ENCODE data around the gene MPPED2.

The MPPED2 gene

GRCh38 chr11:30585892-30586250 is 282 bp downstream of the MPPED2 start:
- peaks cover 0 to 26% (median 19%) of the 10 kb centered on the region in 4 experiments for H3K4me1 ChIP-seq (ENCODE audit: control extremely low read depth in 1 of 4, control insufficient read depth in 4 of 4, insufficient read depth in 4 of 4, low read length in 3 of 4)
- H3K36me3 ChIP-seq (ENCODE audit: control insufficient read depth in 4 of 4, insufficient read depth in 4 of 4, low read length in 3 of 4) = no peaks in the 10 kb centered on the region
- under 1% methylated on average over 33 of the region's 42 CpGs for WGBS (ENCODE audit: insufficient coverage)
- ChIA-PET POLR2A (interaction anchor here (0.9 kb wide), 1 partner anchor 259 kb away, joined by 3 read pairs; no protein-coding TSS in a partner anchor), CTCF (interaction anchor here (0.6 to 2.4 kb wide), 3 partner anchors 18 to 1618 kb away, joined by 3 to 8 read pairs (median 4); no protein-coding TSS in a partner anchor)
- peak overlapping the region in 1 of 2 experiments; percentile 5 for H3K27ac ChIP-seq (ENCODE audit: insufficient read depth in 1 of 2, low read depth in 1 of 2, low read length in 2 of 2, poor library complexity in 1 of 2, severe bottlenecking in 2 of 2)
- peak overlapping the region; percentile 60 to 97 (median 84) for H3K4me3 ChIP-seq (ENCODE audit: control insufficient read depth in 1 of 7, extremely low read depth in 1 of 7, insufficient read depth in 4 of 7, low read depth in 2 of 7, low read length in 6 of 7)
- no peaks in the 10 kb centered on the region for H3K9me3 ChIP-seq (ENCODE audit: control extremely low read depth in 1 of 5, control insufficient read depth in 4 of 5, insufficient read depth in 2 of 5, low read depth in 1 of 5, low read length in 4 of 5)
- peaks cover 0 to 5% (median 3%) of the 10 kb centered on the region in 5 experiments for H3K27me3 ChIP-seq (replicated peaks in 2 of 5; ENCODE audit: control insufficient read depth in 4 of 5, insufficient read depth in 5 of 5, low read length in 4 of 5)
- DNase-seq = no peak

GRCh38 chr11:30585125-30585891 is 845 bp downstream of the MPPED2 start:
- DNase-seq = peak; percentile 28 to 66 (median 49)

GRCh38 chr11:30583476-30584280 is 2.5 kb downstream of the MPPED2 start:
- WGBS (ENCODE audit: insufficient coverage) = 71% methylated on average over 14 of the region's 29 CpGs
- POLR2A ChIA-PET = no interaction called here
- CTCF ChIA-PET = no interaction called here
- Histone ChIP-seq H3K36me3 (ENCODE audit: control insufficient read depth in 4 of 4, insufficient read depth in 4 of 4, low read length in 3 of 4) (peaks cover 0 to 8% (median 2%) of the 10 kb centered on the region in 4 experiments), H3K27me3 (replicated peaks in 2 of 5; ENCODE audit: control insufficient read depth in 4 of 5, insufficient read depth in 5 of 5, low read length in 4 of 5) (peaks cover 0 to 5% (median 3%) of the 10 kb centered on the region in 5 experiments), H3K4me3 (ENCODE audit: control insufficient read depth in 1 of 7, extremely low read depth in 1 of 7, insufficient read depth in 4 of 7, low read depth in 2 of 7, low read length in 6 of 7) (peak overlapping the region in 6 of 7 experiments; percentile 69 to 97 (median 84)), H3K27ac (ENCODE audit: insufficient read depth in 1 of 2, low read depth in 1 of 2, low read length in 2 of 2, poor library complexity in 1 of 2, severe bottlenecking in 2 of 2) (no peak overlapping the region), H3K9me3 (ENCODE audit: control extremely low read depth in 1 of 5, control insufficient read depth in 4 of 5, insufficient read depth in 2 of 5, low read depth in 1 of 5, low read length in 4 of 5) (no peaks in the 10 kb centered on the region), H3K4me1 (ENCODE audit: control extremely low read depth in 1 of 4, control insufficient read depth in 4 of 4, insufficient read depth in 4 of 4, low read length in 3 of 4) (peaks cover 0 to 26% (median 19%) of the 10 kb centered on the region in 4 experiments)
- DNase-seq = no peak

More at GRCh38 chr11:30585125-30585891, 845 bp downstream of the MPPED2 start:
- WGBS (ENCODE audit: insufficient coverage) = under 1% methylated on average over 38 of the region's 74 CpGs
- Histone ChIP-seq H3K36me3 (ENCODE audit: control insufficient read depth in 4 of 4, insufficient read depth in 4 of 4, low read length in 3 of 4) (no peaks in the 10 kb centered on the region), H3K27me3 (replicated peaks in 2 of 5; ENCODE audit: control insufficient read depth in 4 of 5, insufficient read depth in 5 of 5, low read length in 4 of 5) (peaks cover 0 to 5% (median 3%) of the 10 kb centered on the region in 5 experiments), H3K9me3 (ENCODE audit: control extremely low read depth in 1 of 5, control insufficient read depth in 4 of 5, insufficient read depth in 2 of 5, low read depth in 1 of 5, low read length in 4 of 5) (no peaks in the 10 kb centered on the region), H3K4me1 (ENCODE audit: control extremely low read depth in 1 of 4, control insufficient read depth in 4 of 4, insufficient read depth in 4 of 4, low read length in 3 of 4) (peaks cover 0 to 26% (median 19%) of the 10 kb centered on the region in 4 experiments), H3K27ac (ENCODE audit: insufficient read depth in 1 of 2, low read depth in 1 of 2, low read length in 2 of 2, poor library complexity in 1 of 2, severe bottlenecking in 2 of 2) (no peak overlapping the region), H3K4me3 (ENCODE audit: control insufficient read depth in 1 of 7, extremely low read depth in 1 of 7, insufficient read depth in 4 of 7, low read depth in 2 of 7, low read length in 6 of 7) (peak overlapping the region; percentile 60 to 97 (median 84))
- ChIA-PET CTCF (interaction anchor here (0.6 to 2.4 kb wide), 3 partner anchors 18 to 1619 kb away, joined by 3 to 8 read pairs (median 4); no protein-coding TSS in a partner anchor), POLR2A (interaction anchor here (0.6 to 0.9 kb wide), 2 partner anchors 180 to 259 kb away, joined by 3 read pairs; no protein-coding TSS in a partner anchor)

- ChIA-PET CTCF (interaction anchor here (0.9 to 1.3 kb wide), 2 partner anchors 12 to 16 kb away, joined by 3 to 4 read pairs; no protein-coding TSS in a partner anchor), POLR2A (no interaction called here)
- peaks cover 0 to 24% (median 19%) of the 10 kb centered on the region in 4 experiments for H3K4me1 ChIP-seq (ENCODE audit: control extremely low read depth in 1 of 4, control insufficient read depth in 4 of 4, insufficient read depth in 4 of 4, low read length in 3 of 4)
- H3K27me3 ChIP-seq (replicated peaks in 2 of 5; ENCODE audit: control insufficient read depth in 4 of 5, insufficient read depth in 5 of 5, low read length in 4 of 5) = peaks cover 0 to 5% (median 3%) of the 10 kb centered on the region in 5 experiments
- peaks cover 0 to 16% (median 2%) of the 10 kb centered on the region in 4 experiments for H3K36me3 ChIP-seq (ENCODE audit: control insufficient read depth in 4 of 4, insufficient read depth in 4 of 4, low read length in 3 of 4)
- no peak overlapping the region for H3K27ac ChIP-seq (ENCODE audit: insufficient read depth in 1 of 2, low read depth in 1 of 2, low read length in 2 of 2, poor library complexity in 1 of 2, severe bottlenecking in 2 of 2)
- 64% methylated on average over 2 of the region's 4 CpGs for WGBS (ENCODE audit: insufficient coverage)
- no peak for DNase-seq
- no peak overlapping the region for H3K4me3 ChIP-seq (ENCODE audit: control insufficient read depth in 1 of 7, extremely low read depth in 1 of 7, insufficient read depth in 4 of 7, low read depth in 2 of 7, low read length in 6 of 7)
- H3K9me3 ChIP-seq (ENCODE audit: control extremely low read depth in 1 of 5, control insufficient read depth in 4 of 5, insufficient read depth in 2 of 5, low read depth in 1 of 5, low read length in 4 of 5) = peaks cover 0 to 4% (median 0%) of the 10 kb centered on the region in 5 experiments
These were observed 3.4 kb downstream of the MPPED2 start for GRCh38 chr11:30582726-30583125.

- Histone ChIP-seq H3K4me1 (ENCODE audit: control extremely low read depth in 1 of 4, control insufficient read depth in 4 of 4, insufficient read depth in 4 of 4, low read length in 3 of 4) (peaks cover 0 to 18% (median 17%) of the 10 kb centered on the region in 4 experiments), H3K36me3 (ENCODE audit: control insufficient read depth in 4 of 4, insufficient read depth in 4 of 4, low read length in 3 of 4) (peaks cover 0 to 18% (median 3%) of the 10 kb centered on the region in 4 experiments), H3K4me3 (ENCODE audit: control insufficient read depth in 1 of 7, extremely low read depth in 1 of 7, insufficient read depth in 4 of 7, low read depth in 2 of 7, low read length in 6 of 7) (no peak overlapping the region), H3K9me3 (ENCODE audit: control extremely low read depth in 1 of 5, control insufficient read depth in 4 of 5, insufficient read depth in 2 of 5, low read depth in 1 of 5, low read length in 4 of 5) (peaks cover 0 to 4% (median 0%) of the 10 kb centered on the region in 5 experiments), H3K27me3 (replicated peaks in 2 of 5; ENCODE audit: control insufficient read depth in 4 of 5, insufficient read depth in 5 of 5, low read length in 4 of 5) (peaks cover 0 to 5% (median 3%) of the 10 kb centered on the region in 5 experiments), H3K27ac (ENCODE audit: insufficient read depth in 1 of 2, low read depth in 1 of 2, low read length in 2 of 2, poor library complexity in 1 of 2, severe bottlenecking in 2 of 2) (no peak overlapping the region)
- no peak for DNase-seq
- CTCF ChIA-PET = interaction anchor here (1.3 kb wide), 1 partner anchor 15 kb away, joined by 4 read pairs; no protein-coding TSS in a partner anchor
- POLR2A ChIA-PET = no interaction called here
- WGBS (ENCODE audit: insufficient coverage) = 100% methylated on average over 1 of the region's 3 CpGs
These were observed 4.5 kb downstream of the MPPED2 start for GRCh38 chr11:30581675-30582074.

GRCh38 chr11:30580573-30580972 is 5.6 kb downstream of the MPPED2 start:
- WGBS (ENCODE audit: insufficient coverage) = 84% methylated on average over 3 of the region's 4 CpGs
- ChIA-PET CTCF (no interaction called here), POLR2A (no interaction called here)
- H3K9me3 ChIP-seq (ENCODE audit: control extremely low read depth in 1 of 5, control insufficient read depth in 4 of 5, insufficient read depth in 2 of 5, low read depth in 1 of 5, low read length in 4 of 5) = peaks cover 0 to 4% (median 0%) of the 10 kb centered on the region in 5 experiments
- H3K4me1 ChIP-seq (ENCODE audit: control extremely low read depth in 1 of 4, control insufficient read depth in 4 of 4, insufficient read depth in 4 of 4, low read length in 3 of 4) = peaks cover 0 to 14% (median 13%) of the 10 kb centered on the region in 4 experiments
- peaks cover 0 to 18% (median 4%) of the 10 kb centered on the region in 4 experiments for H3K36me3 ChIP-seq (ENCODE audit: control insufficient read depth in 4 of 4, insufficient read depth in 4 of 4, low read length in 3 of 4)
- DNase-seq = no peak
- no peak overlapping the region for H3K27ac ChIP-seq (ENCODE audit: insufficient read depth in 1 of 2, low read depth in 1 of 2, low read length in 2 of 2, poor library complexity in 1 of 2, severe bottlenecking in 2 of 2)
- peaks cover 0 to 5% (median 3%) of the 10 kb centered on the region in 5 experiments for H3K27me3 ChIP-seq (replicated peaks in 2 of 5; ENCODE audit: control insufficient read depth in 4 of 5, insufficient read depth in 5 of 5, low read length in 4 of 5)
- H3K4me3 ChIP-seq (ENCODE audit: control insufficient read depth in 1 of 7, extremely low read depth in 1 of 7, insufficient read depth in 4 of 7, low read depth in 2 of 7, low read length in 6 of 7) = no peak overlapping the region
